T-helper 1 cell treated with Interleukin-12 subunit alpha and Interleukin-12 subunit beta and Interleukin-4 antibody, amounts not matched to agents 30 ng/mL and 1 ng/mL, for 36 hours (primary cell): ENCODE measurements around the gene TMEM18. TPM values are rescaled to one million over a fixed set of nuclear protein-coding genes. Genes with fewer than 3 reads are reported as not detected.

Experiments
- intact Hi-C: fragments of 100-400 bp; cut with micrococcal nuclease; formaldehyde crosslinking; loops from one replicate; pipeline ENCODE4 v1.15.1; 2024
- total RNA-seq: library from RNA; stranded (reverse); gene quantifications from 2 replicates; pipeline ENCODE4 v1.2.3, GENCODE V29; 2022

TMEM18 gene
- total RNA-seq, 1 donor from 2014 or later = 27.6 TPM

DNA sequence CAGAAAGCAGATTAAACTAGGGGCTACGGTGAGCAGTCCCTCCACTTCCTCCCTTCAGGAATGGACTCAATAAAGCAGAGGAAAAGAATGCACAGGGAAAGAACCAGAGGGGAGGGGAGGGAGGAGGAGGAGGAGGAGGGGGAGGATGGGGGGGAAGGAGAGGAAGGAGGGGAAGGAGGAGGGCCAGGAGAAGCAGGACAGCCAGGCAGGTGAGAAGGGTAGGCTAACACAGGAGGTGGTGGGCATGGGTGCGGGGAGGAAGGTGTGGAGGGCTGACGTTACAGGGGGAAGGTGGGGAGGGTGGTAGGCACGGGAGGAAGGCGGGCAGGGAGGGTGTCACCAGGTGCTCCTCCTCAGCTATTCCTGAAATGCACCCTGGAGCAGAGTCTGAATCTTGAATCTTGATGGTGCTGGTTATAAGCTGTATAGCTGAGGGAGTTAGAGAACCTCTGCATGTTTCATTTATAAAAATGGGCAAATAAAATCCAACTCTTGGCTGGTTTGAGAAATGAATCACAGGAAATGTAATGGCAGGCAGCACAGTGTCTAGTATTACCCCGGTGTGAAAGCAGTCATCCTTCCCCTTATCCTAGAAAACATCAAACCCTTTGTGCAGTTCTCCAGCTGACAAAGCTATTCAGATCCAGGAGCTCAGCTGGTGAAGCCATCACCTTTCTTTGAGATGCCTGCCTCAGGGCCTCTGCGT is 3.4 kb downstream of the TMEM18 start:
- intact Hi-C loops = no loop called here

DNA sequence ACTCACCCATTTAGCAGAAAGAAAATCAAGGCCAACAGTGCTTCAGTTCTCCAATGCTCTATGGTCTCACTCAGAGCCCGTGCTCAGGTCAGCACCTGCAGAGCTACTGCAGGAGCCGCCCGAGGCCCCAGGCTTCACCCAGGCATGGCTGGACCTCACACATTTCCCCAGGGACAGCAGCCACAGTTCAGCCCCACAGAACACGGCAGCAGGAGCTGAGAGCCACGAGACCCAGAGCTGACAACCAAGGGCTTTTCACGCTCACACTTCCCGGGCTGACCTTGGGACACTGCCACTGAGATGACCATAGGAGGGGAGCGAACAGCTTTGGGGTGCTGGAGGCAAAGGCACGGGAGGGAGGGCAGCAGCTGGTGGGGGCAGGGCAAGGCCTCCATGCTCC is 4.2 kb downstream of the TMEM18 start:
- intact Hi-C loops = no loop called here

DNA sequence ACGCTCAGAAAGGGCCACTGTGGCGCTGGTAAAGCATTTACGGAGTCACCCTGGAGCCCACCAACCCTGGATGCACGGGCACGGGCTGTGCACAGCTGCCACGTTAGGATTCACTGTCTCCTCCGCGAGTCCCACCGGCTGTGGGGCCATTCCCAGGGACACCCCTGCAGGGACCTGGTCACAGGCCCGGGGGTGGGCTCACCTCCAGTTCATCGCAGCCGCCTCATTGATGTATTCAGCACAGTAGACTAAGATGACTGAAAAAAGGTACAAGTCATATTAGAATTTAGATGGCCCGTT is 4.7 kb downstream of the TMEM18 start:
- intact Hi-C loops = no loop called here

DNA sequence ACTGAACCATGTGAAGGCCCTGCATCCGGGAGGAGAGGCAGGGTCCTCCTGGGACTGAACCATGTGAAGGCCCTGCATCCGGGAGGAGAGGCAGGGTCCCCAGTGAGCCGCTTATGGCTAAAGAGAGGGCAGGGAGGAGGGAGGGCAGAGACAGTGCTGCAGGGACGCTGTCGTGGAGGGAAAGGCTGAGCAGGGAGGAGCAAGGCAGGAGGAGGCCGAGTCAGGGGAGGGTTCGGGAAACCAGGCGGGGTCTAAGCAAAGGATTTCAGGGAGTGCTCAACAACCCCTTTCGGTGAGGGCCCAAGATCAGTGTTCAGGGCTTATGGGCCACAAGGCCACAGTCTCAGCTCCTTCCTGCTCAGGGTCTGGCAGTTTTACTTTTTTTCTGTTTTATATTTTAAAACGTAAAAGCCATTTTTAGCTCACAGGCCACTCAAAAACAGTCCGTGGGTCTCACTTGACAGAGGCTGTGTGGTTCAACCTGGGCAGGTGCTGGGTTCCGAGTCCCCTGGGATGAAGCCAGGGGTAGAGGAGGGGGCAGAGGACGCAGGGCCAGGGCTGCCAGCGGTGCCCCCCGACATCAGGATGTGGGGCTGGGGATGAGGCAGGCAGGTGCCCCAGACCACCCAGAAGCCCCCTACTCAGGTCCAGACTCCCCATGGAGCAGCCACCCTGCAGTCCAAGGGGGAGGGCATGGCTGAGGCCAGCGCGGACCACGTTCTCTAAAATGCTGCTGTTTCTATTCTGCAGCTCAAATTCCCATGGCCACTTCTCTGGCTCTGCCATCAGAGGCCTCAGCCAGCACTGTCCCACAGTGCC is 5.2 kb downstream of the TMEM18 start:
- intact Hi-C loops = no loop called here

DNA sequence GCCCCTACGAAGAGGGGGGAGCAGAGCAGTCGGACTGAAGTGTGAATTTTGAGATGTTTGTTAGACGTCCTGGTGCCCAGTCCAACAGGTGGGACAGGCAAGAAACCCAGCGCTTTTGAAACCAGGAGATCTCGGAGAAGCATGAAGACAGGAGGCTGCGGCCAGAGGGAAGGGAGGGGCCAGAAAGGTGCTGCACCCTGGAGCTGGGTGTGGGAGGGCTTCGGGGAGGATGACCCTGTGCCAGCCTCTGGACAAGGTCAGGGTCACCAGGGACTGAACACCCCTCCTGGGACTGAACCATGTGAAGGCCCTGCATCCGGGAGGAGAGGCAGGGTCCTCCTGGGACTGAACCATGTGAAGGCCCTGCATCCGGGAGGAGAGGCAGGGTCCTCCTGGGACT is 6.1 kb downstream of the TMEM18 start:
- intact Hi-C loops = no loop called here

DNA sequence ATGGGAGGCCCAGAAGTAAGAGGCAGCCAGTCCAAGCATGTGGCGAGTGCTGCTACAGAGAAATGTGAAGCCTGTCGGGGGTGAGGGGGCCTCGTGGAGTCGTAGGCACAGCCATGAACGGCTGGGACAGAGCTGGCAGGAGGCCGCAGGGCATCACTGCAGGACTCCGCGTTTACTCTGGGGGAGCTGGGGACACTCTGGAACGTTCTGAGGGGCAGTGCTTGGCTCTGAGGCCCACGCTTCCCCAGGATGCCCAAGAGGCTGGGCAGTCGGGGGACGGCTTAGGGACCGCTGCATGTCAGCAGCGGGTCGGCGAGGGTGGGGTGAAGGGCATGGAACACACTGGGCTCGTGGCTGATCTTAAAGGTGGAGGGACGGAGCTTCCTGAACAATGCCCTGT is 6.6 kb downstream of the TMEM18 start:
- intact Hi-C loops = no loop called here

DNA sequence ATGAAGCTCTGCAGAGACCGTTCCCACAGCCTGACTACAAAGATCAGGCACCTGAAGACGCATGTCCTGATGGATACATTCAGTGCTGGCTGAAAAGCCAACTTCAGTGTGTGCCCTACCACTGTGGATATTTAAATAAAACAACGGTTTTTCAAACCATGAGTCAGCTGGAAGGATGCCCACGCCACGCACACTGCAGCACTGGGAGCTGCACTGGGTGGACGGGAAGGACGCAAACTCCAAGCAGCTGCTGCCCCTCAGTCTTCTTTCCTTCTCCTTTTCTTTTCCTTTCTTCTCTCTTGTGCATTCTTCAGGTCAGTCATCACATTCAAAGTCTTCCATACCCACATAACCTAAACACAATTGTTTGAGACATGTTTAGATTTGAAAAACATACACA is 7.9 kb downstream of the TMEM18 start:
- intact Hi-C loops = loop anchor here (10.0 kb wide), 1 partner anchor 425 kb away; no protein-coding TSS in a partner anchor

DNA sequence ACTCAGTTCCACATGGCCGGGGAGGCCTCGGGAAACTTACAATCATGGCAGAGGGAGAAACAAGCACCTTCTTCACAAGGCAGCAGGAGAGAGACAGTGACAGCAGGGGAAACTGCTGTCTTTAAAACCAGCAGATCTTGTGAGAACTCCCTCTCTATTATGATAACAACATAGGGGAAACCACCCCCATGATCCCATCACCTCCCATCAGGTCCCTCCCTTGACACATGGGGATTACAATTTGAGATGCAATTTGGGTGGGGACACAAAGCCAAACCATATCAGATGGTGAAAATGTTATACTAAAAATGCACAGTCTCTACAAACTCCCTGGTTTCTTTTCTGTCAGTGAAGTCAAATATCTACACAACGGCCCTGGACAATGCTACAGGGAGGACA is 9.2 kb downstream of the TMEM18 start:
- intact Hi-C loops = loop anchor here (10.0 kb wide), 1 partner anchor 423 kb away; no protein-coding TSS in a partner anchor

DNA sequence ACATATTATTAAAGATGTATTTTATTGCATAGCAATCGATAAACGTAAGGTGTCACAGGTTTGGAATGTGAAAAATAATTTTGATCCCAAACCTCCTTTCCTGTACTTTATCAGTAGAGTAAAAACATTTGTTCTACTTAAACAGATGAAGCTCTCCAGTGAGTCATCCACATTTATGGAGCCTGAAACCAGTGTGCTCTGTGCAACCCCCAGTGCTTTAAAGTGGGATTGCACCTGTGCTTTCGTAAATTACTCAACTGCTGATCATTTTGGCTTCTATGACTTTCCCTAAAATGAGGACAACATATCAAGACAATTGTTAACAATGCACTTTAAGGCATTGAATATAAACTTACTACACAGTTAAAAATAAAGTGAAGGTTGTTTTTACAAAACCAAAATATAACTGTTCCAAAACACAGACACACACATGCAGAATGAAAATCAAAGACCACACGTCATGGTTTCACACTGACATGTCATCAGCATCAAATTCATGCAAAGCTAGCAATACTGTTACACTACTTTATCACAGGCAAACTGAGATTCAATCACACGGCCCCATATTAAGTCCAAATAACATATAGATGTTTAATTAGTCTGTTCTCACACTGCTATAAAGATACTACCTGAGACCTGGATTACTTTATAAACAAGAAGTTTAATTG is 9.7 kb downstream of the TMEM18 start:
- intact Hi-C loops = loop anchor here (10.0 kb wide), 1 partner anchor 423 kb away; no protein-coding TSS in a partner anchor

DNA sequence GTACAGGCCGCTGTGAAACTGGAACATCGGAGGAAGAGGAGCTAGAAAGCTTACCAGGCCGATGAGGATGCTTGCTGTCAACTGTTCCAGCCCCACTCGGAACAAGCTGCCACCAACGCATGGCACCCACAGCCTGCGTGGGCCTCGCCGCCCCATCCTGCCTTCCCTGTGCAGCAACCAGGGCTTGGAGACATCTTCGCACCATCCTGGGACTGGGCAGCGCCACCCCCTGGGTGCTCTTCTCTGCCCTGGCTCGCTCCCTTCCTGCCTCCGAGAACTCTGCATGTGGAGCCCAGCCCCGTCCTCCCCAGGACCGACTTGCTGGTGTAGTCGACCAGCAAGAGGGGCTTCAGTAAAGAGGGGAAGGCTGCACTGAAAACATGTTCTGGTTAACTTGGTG is 10.8 kb downstream of the TMEM18 start:
- intact Hi-C loops = loop anchor here (10.0 kb wide), 1 partner anchor 422 kb away; no protein-coding TSS in a partner anchor

DNA sequence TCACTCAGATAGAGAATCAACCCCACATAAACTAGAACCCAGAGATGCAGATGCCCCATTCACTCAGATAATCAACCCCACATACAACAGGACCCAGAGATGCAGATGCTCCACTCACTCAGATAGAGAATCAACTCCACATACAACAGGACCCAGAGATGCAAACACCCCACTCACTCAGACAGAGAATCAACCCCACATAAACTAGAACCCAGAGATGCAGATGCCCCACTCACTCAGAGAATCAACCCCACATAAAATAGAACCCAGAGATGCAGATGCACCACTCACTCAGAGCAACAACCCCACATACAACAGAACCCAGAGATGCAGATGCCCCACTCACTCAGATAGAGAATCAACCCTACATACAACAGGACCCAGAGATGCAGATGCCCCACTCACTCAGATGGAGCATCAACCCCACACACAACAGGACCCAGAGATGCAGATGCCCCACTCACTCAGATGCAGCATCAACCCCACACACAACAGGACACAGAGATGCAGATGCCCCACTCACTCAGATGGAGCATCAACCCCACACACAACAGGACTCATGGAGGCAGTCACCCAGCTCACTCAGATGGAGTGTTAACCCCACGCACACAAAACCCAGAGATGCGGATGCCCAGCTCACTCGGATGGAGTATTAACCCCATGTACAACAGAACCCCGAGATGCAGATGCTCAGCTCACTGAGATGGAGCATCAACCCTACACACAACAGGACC is 11.7 kb downstream of the TMEM18 start:
- intact Hi-C loops = loop anchor here (10.0 kb wide), 1 partner anchor 421 kb away; no protein-coding TSS in a partner anchor

DNA sequence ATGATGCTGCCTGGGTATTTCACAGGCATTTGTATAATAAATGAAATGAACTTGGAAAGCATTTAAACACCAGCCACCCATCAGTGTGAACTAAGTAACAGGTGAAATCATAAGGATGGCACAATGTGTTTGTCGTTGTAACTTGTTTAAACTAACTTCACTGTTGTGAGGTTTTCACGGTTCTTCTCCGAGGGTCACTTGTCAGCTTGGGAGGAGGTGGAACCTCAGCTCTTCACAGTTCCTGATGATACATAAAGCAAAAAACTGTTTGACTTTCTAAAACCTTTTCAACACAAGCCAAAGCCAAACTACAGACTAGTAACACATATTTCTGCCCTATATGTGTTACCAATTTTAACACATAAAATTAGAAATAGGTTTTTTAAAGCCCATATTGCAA is 13.1 kb downstream of the TMEM18 start:
- intact Hi-C loops = loop anchor here (10.0 kb wide), 1 partner anchor 419 kb away; no protein-coding TSS in a partner anchor

DNA sequence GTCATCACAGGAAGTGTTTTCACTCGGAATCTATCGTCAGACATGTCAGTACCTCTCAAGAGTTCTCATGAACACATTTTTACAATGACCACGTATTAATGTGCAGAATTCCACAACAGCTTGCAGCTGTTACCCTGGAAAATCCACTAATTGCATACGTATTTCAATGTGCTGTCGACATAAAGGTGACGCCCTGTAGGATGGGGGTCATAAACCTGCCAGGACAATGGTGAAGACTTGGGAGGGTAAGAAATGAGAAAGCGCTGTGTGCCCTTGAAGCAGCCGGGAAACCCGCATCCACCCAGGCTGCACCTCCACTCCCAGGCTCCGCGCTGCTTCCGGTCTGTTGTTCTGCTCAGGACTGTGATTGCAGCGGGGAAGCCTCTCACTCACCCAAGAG is 14.0 kb downstream of the TMEM18 start:
- intact Hi-C loops = loop anchor here (10.0 kb wide), 1 partner anchor 418 kb away; no protein-coding TSS in a partner anchor

DNA sequence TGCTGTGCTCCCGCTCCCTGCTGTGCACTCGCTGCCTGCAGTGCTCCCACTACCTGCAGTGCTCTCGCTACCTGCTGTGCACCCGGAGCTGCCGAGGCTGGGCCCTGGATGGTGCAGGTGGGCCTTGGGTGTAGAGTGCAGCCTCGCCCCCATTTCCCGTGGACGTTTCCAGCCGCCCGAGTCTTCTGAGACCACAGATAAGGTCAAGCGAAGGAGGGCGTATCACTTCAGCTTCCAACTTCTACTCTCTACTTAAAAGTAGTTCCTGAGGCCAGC is 15.9 kb downstream of the TMEM18 start:
- intact Hi-C loops = loop anchor here (10.0 kb wide), 1 partner anchor 416 kb away; no protein-coding TSS in a partner anchor

DNA sequence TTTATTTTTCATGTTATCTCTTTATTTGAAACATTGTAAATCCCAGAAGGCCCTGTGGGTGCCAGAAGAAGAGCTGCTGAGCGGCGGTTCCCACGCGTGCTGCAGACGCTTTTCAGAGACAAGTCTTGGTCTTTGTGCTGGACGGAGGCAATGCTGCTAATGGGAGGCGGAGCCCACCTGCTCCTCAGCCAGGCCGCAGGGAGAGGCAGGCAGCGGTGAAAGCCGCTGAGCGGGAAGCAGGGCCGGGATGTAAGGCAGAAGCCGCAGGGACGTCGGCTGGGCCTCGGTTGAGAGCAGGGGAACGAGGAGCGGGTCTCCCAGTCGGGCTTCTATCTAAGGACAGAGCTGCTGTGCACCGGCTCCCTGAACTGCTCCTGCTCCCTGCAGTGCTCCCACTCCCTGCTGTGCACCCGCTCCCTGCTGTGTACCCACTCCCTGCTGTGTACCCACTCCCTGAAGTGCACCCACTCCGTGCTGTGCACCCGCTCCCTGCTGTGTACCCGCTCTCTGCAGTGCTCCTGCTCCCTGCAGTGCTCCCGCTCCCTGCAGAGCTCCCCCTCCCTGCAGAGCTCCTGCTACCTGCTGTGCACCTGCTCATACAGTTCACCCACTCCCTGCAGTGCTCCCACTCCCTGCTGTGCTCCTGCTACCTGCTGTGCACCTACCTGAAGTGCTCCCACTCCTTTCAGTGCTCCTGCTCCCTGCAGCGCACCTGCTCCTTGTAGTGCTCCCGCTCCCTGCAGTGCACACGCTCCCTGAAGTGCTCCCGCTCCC is 16.4 kb downstream of the TMEM18 start:
- intact Hi-C loops = loop anchor here (10.0 kb wide), 1 partner anchor 416 kb away; no protein-coding TSS in a partner anchor

DNA sequence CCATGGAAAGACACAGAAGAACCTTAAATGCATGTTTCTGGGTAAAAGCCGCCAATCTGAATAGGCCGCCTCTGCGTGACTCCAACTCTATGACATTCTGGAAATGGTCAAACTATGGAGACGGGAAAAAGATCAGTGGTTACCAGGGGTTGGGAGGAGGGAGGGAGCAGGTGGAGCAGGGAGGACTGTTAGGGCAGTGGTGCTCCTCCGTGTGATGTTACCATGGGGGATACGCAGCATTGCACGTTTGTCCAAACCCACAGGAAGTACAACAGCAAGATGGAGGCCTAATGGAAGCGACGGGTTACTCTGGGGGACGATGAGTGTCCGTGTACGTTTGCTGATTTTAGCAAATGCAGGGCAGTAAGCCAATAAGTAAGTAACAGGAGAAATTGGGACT is 17.2 kb downstream of the TMEM18 start:
- intact Hi-C loops = loop anchor here (10.0 kb wide), 1 partner anchor 415 kb away; no protein-coding TSS in a partner anchor

DNA sequence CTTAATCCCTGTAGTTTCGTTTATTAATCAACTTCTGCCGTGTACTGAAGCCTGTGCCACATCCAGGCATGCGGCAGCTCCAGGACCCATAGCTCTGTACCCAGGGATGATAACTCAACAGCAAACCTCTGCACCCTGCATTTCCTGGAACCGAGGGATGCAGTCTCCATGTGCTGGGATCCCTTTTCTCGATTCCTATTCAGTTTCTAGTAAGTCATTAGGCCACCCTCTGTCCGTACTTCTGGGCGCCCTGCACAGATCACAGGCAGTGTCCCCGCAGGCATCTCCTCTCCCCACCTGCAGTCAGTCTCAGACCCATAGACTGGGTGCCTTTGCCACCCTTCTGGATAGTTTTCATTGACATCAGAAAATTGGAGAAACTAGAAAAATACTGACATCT is 18.8 kb downstream of the TMEM18 start:
- intact Hi-C loops = no loop called here

DNA sequence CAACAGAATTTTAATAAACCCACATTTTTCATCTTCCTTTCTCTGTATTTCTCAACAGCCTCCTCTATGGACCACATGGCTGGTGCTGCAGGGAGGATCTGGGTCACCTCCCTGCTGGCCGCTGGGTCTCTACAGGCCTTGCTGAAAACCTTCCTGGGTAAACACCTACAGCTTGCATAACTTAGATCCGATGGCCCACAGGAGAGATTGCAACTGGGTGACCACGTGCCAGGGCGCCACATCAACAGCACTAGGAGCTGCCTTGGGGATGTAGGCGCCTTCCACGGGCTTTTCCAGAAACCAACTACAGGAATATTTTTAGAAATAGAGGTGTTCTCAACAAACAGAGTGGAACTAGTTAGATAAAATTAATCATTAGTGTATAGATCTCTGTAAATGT is 19.4 kb downstream of the TMEM18 start:
- intact Hi-C loops = no loop called here

DNA sequence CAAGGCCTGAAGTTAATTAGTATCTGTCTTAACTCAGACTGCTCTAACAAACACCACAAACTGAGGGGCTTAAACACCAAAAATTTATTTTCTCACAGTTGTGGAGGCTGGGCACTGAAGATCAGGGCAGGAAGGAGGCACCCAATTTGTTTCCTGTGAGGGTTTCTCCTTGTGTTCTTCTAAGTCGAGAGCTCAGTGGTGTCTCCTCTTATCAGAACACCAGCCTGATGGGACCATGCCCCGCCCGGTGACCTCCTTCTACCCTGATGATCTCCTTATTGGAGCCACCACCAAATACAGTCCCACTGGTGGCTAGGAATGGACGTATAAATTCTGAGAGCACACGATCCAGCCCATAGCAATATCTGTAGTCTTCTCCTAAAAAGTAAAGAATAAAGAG is 20.5 kb downstream of the TMEM18 start:
- intact Hi-C loops = no loop called here

DNA sequence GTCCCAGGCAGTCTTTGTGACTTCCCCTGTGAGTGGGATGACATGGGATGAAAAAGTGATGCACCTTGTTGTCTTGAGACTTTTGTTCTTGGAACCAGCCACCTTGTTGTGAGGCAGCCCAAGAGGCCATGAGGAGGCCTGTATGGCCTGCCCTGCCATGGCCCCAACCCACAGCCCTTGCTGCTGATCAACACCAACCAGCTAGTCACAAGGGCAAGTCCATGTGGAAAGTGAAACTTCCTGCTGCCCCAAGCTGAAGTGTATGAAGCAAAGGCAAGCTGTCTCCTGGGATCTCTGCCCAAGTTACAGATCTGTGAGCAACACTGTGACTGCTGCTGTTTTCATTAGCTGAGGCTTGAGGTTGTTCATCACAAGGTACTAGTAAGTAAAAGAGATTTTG is 21.6 kb downstream of the TMEM18 start:
- intact Hi-C loops = no loop called here

DNA sequence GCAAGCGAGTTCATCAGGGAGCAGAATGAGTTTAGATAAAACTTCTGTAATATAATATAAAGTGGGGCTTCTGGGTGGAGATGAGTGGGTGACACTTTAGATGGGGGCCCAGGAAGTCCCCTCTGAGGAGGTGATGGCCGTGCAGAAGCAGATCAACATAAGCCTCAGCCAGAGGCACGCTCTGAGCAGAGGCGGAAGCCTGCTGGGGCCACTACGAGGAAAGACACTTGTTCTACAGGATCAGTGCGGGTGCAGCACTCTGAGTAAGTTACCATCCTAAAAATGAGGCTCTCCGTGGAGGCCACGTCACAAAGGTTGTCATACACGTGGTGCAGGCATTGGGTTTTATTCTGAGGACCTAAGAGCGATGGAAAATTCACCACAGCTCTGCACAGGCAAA is 22.3 kb downstream of the TMEM18 start:
- intact Hi-C loops = no loop called here
